ENCODE data around the gene BST1.

GRCh38 chr4:15779809-15780208 lies 76.9 kb downstream of the BST1 start:
- TF ChIP-seq JUN (IDR thresholded peaks at IDR 0.05; ENCODE audit: low read depth, low read length), result no peak
- no peak for TF ChIP-seq POLR2A (IDR thresholded peaks at IDR 0.05; ENCODE audit: control extremely low read depth in 1 of 2, low read depth in 2 of 2, low read length in 2 of 2)
- TF ChIP-seq, protein P1, sequence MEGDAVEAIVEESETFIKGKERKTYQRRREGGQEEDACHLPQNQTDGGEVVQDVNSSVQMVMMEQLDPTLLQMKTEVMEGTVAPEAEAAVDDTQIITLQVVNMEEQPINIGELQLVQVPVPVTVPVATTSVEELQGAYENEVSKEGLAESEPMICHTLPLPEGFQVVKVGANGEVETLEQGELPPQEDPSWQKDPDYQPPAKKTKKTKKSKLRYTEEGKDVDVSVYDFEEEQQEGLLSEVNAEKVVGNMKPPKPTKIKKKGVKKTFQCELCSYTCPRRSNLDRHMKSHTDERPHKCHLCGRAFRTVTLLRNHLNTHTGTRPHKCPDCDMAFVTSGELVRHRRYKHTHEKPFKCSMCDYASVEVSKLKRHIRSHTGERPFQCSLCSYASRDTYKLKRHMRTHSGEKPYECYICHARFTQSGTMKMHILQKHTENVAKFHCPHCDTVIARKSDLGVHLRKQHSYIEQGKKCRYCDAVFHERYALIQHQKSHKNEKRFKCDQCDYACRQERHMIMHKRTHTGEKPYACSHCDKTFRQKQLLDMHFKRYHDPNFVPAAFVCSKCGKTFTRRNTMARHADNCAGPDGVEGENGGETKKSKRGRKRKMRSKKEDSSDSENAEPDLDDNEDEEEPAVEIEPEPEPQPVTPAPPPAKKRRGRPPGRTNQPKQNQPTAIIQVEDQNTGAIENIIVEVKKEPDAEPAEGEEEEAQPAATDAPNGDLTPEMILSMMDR (IDR thresholded peaks at IDR 0.05; ENCODE audit: control extremely low read depth in 1 of 3, insufficient read depth in 1 of 3, low read depth in 1 of 3, low read length in 3 of 3), result no peak
- no peak for TF ChIP-seq PHF8 (conservative IDR thresholded peaks at IDR 0.05; ENCODE audit: low read depth, low read length)
- no peak for TF ChIP-seq SP1 (IDR thresholded peaks at IDR 0.05; ENCODE audit: low read depth, low read length)
- no peak for TF ChIP-seq SIN3A (conservative IDR thresholded peaks at IDR 0.05 in 1 of 2, IDR thresholded peaks at IDR 0.05 in 1 of 2; ENCODE audit: low read depth in 1 of 2, low read length in 2 of 2)
- TF ChIP-seq POLR2AphosphoS5 (IDR thresholded peaks at IDR 0.05; ENCODE audit: low read depth, low read length), result no peak
- no peak for TF ChIP-seq NRF1 (IDR thresholded peaks at IDR 0.05; ENCODE audit: low read depth, low read length)
- TF ChIP-seq RBBP5 (IDR thresholded peaks at IDR 0.05; ENCODE audit: borderline replicate concordance, low read depth, low read length), result no peak
- TF ChIP-seq, protein P2, sequence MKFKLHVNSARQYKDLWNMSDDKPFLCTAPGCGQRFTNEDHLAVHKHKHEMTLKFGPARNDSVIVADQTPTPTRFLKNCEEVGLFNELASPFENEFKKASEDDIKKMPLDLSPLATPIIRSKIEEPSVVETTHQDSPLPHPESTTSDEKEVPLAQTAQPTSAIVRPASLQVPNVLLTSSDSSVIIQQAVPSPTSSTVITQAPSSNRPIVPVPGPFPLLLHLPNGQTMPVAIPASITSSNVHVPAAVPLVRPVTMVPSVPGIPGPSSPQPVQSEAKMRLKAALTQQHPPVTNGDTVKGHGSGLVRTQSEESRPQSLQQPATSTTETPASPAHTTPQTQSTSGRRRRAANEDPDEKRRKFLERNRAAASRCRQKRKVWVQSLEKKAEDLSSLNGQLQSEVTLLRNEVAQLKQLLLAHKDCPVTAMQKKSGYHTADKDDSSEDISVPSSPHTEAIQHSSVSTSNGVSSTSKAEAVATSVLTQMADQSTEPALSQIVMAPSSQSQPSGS (IDR thresholded peaks at IDR 0.05; ENCODE audit: low read length), result no peak
